MCF 10A (cell line): Measurements from ENCODE around the gene NGFR. TPM values are rescaled to one million over a fixed set of nuclear protein-coding genes. Genes with fewer than 3 reads are reported as not detected.

Source experiments
- BruUV-seq: library from RNA; stranded (reverse); fragments of 400-500 nt; replicated peaks from 2 replicates; lab custom pipeline; 2021; lab: Mats Ljungman, UMichigan
- CTCF ChIA-PET: fragments of 300-600 bp; sonication (Branson Sonifier 250); formaldehyde crosslinking; extraction: SDS; loops from one replicate; lab custom pipeline; 2021; ENCODE audit warnings: antibody characterized with exemption, inconsistent platforms; lab: Yijun Ruan, JAX
- POLR2A ChIA-PET: fragments of 300-600, 350-650 bp; sonication (Branson Sonifier 250); formaldehyde crosslinking; extraction: SDS; loops from one replicate; lab custom pipeline; 2020; ENCODE audit warnings: antibody characterized with exemption, inconsistent platforms; lab: Yijun Ruan, JAX
- DNase-seq: peaks from one replicate; pipeline ENCODE4 v3.0.0-alpha.2; 2018; ENCODE audit not compliant: unreplicated experiment
- H3K27ac Mint-ChIP-seq: one replicate; pipeline ENCODE4 v1.8.0; 2022; ENCODE audit warnings: mild to moderate bottlenecking, low read depth, mixed read lengths; ENCODE audit not compliant: unreplicated experiment
- H3K27me3 Mint-ChIP-seq: one replicate; pipeline ENCODE4 v1.8.0; 2022; ENCODE audit warnings: mixed read lengths; ENCODE audit not compliant: insufficient read depth, unreplicated experiment
- H3K36me3 Mint-ChIP-seq: one replicate; pipeline ENCODE4 v1.8.0; 2022; ENCODE audit warnings: mild to moderate bottlenecking, moderate library complexity, mixed read lengths; ENCODE audit not compliant: insufficient read depth, unreplicated experiment
- H3K4me1 Mint-ChIP-seq: one replicate; pipeline ENCODE4 v1.8.0; 2022; ENCODE audit warnings: mixed read lengths; ENCODE audit not compliant: insufficient read depth, unreplicated experiment
- H3K4me3 Mint-ChIP-seq: one replicate; pipeline ENCODE4 v1.8.0; 2022; ENCODE audit warnings: mild to moderate bottlenecking, moderate library complexity, mixed read lengths; ENCODE audit not compliant: unreplicated experiment
- H3K9me3 Mint-ChIP-seq: one replicate; pipeline ENCODE4 v1.8.0; 2022; ENCODE audit warnings: mixed read lengths; ENCODE audit not compliant: unreplicated experiment
- intact Hi-C: fragments of 100-400 bp; cut with micrococcal nuclease; formaldehyde crosslinking; loops from 2 replicates; pipeline ENCODE4 v1.14.1; 2022
- total RNA-seq: library from RNA; stranded (reverse); gene quantifications from 2 replicates; pipeline ENCODE4 v1.2.3, GENCODE V29; 2022
- TF ChIP-seq, protein P1 (sequence below): fragments of 200-600 bp; IDR thresholded peaks from one replicate; pipeline ENCODE4 v1.8.0; 2022; ENCODE audit warnings: antibody characterized with exemption, mild to moderate bottlenecking; ENCODE audit not compliant: unreplicated experiment

Gene NGFR
- total RNA-seq, 1 experiment from 2014 or later, result 0.26 TPM

DNA sequence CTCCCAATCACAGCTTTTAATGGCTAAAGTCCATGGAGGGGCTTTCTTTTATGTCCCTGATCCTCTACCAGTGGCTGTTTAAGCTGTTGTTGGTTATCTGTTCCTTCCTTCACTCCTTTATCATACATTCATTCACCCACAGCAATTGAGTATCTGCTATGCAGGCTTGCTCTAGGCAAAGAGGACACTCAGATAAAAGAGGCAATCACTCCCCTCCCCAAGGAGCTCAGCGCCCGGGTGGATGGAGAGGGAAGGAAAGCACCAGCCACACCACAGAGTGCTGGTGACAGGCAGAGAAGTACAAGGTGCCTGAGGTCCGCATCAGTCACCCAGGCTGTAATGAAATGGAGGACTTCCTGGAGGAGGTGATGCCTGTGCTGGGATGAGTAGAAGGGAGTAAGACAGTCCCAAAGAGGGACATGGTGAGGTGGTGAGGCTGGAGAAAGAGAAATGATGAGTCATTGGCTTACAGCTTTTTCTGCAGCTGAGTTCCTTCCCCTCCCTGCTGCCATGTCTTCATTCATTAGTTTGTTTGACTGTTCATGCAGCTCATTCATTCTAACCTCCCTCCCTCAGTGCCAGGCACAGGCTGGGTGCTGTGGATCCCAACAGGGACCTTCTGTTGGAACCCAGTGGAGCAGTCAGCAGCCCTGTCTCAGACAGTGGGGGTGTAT, 12.8 kb upstream of the NGFR start:
- Mint-ChIP-seq H3K4me1 (no peaks in the 10 kb centered on the region), H3K9me3 (no peaks in the 10 kb centered on the region), H3K27me3 (peaks cover 81% of the 10 kb centered on the region), H3K36me3 (peaks cover 5% of the 10 kb centered on the region), H3K4me3 (no peak overlapping the region), H3K27ac (no peak overlapping the region)
- BruUV-seq, result no TSS peak
- CTCF ChIA-PET, result interaction anchor here (0.5 to 0.9 kb wide), 3 partner anchors 9 to 116 kb away, joined by 3 read pairs; no protein-coding TSS in a partner anchor
- no peak for DNase-seq
- intact Hi-C loops, result no loop called here
- POLR2A ChIA-PET, result interaction anchor here (0.7 kb wide), 1 partner anchor 1833 kb away, joined by 3 read pairs; no protein-coding TSS in a partner anchor
- TF ChIP-seq, protein P1, sequence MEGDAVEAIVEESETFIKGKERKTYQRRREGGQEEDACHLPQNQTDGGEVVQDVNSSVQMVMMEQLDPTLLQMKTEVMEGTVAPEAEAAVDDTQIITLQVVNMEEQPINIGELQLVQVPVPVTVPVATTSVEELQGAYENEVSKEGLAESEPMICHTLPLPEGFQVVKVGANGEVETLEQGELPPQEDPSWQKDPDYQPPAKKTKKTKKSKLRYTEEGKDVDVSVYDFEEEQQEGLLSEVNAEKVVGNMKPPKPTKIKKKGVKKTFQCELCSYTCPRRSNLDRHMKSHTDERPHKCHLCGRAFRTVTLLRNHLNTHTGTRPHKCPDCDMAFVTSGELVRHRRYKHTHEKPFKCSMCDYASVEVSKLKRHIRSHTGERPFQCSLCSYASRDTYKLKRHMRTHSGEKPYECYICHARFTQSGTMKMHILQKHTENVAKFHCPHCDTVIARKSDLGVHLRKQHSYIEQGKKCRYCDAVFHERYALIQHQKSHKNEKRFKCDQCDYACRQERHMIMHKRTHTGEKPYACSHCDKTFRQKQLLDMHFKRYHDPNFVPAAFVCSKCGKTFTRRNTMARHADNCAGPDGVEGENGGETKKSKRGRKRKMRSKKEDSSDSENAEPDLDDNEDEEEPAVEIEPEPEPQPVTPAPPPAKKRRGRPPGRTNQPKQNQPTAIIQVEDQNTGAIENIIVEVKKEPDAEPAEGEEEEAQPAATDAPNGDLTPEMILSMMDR, result no peak

- CTCF ChIA-PET, result no interaction called here
- no peak for DNase-seq
- Mint-ChIP-seq H3K27ac (no peak overlapping the region), H3K4me1 (no peaks in the 10 kb centered on the region), H3K27me3 (peaks cover 72% of the 10 kb centered on the region), H3K9me3 (no peaks in the 10 kb centered on the region), H3K36me3 (peaks cover 5% of the 10 kb centered on the region), H3K4me3 (no peak overlapping the region)
- intact Hi-C loops, result no loop called here
- TF ChIP-seq, protein P1, result no peak
- no TSS peak for BruUV-seq
- POLR2A ChIA-PET, result no interaction called here
These were observed 11.2 kb upstream of the NGFR start for GRCh38 chr17:49483599-49484509.

DNA sequence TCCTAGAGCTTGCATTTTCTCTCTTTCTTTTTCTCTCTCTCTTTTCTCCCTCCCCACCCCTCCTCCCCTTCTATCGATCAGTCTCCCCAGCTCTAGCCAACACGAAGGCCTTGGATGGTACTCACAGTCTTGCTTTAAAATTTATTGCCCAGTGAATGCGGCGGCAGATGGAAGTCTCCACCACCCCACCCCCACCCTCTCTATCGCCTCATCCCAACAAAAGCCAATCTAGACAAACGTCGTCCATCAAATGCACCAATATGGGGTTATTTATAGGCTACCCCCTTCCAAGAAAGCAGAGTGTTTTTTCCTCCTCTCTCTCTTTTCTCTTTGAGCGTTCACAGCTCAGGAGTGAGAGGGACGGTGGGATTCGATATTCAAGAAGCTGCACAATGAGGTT, 10.5 kb upstream of the NGFR start:
- CTCF ChIA-PET, result interaction anchor here (1.4 kb wide), 1 partner anchor 72 kb away, joined by 4 read pairs; no protein-coding TSS in a partner anchor
- Mint-ChIP-seq H3K27me3 (peaks cover 72% of the 10 kb centered on the region), H3K9me3 (no peaks in the 10 kb centered on the region), H3K4me1 (no peaks in the 10 kb centered on the region), H3K36me3 (peaks cover 5% of the 10 kb centered on the region), H3K4me3 (no peak overlapping the region), H3K27ac (no peak overlapping the region)
- POLR2A ChIA-PET, result interaction anchor here (0.7 kb wide), 1 partner anchor 34 kb away, joined by 3 read pairs; no protein-coding TSS in a partner anchor
- intact Hi-C loops, result no loop called here
- no peak for DNase-seq
- TF ChIP-seq, protein P1, result no peak
- BruUV-seq, result no TSS peak
